ENCODE measurements around the gene MEGF8. TPM values are rescaled to one million over a fixed set of nuclear protein-coding genes. Genes with fewer than 3 reads are reported as not detected.
"Not testable (repeated sequence)": the region's sequence is repeated elsewhere in the genome, so short reads cannot be mapped to it uniquely, and the experiment has no call there.

MEGF8 gene
- total RNA-seq, 1 donor from 2014 or later, result 75.7 TPM

GRCh38 chr19:42330241-42330711, 4.8 kb downstream of the MEGF8 start:
- DNase-seq (ENCODE audit: extremely low spot score, unreplicated experiment), result no peak
- Mint-ChIP-seq H3K27ac (ENCODE audit: unreplicated experiment) (no peak overlapping the region), H3K9me3 (ENCODE audit: unreplicated experiment) (no peaks in the 10 kb centered on the region), H3K4me1 (ENCODE audit: unreplicated experiment) (peaks cover 29% of the 10 kb centered on the region), H3K4me3 (ENCODE audit: unreplicated experiment) (no peak overlapping the region), H3K36me3 (ENCODE audit: unreplicated experiment) (no peaks in the 10 kb centered on the region), H3K27me3 (ENCODE audit: unreplicated experiment) (no peaks in the 10 kb centered on the region)
- TF ChIP-seq CTCF (IDR thresholded peaks at IDR 0.05), result no peak

DNA sequence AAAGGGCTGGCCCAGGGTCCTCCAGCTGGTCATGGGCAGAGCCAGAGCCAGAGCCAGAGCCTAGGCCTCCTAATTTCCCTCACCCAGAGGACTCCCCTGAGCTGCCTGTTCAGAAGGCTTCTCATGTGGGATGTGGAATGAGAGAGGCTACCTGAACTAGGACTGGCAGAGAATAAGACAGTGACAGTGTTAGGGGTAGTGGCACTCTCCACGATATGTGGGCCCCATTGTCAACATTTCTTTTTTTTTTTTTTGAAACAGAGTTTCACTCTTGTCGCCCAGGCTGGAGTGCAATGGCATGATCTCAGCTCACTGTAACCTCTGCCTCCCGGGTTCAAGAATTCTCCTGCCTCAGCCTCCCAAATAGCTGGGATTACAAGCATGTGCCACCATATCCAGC, 5.9 kb downstream of the MEGF8 start:
- H3K27me3 Mint-ChIP-seq (ENCODE audit: unreplicated experiment); H3K9me3 Mint-ChIP-seq (ENCODE audit: unreplicated experiment); H3K4me3 Mint-ChIP-seq (ENCODE audit: unreplicated experiment); H3K27ac Mint-ChIP-seq (ENCODE audit: unreplicated experiment); H3K36me3 Mint-ChIP-seq (ENCODE audit: unreplicated experiment); DNase-seq (ENCODE audit: extremely low spot score, unreplicated experiment): not testable (repeated sequence)
- H3K4me1 Mint-ChIP-seq (ENCODE audit: unreplicated experiment), result peaks cover 27% of the 10 kb centered on the region

DNA sequence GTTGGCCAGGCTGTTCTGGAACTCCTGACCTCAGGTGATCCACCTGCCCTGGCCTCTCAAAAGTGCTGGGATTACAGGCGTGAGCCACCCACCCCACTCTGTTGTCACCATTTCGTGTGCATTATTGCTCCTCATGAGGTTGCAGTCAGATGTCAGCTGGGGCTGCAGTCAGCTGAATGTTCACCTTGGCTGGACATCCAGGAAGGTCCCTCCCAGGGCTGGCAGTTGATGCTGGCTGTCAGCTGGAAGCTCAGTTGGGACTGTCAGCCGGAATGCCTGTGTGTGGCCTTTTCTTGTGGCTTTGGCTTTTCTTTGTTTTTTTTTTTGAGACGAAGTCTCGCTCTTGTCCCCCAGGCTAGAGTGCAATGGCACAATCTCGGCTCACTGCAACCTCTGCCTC, 6.6 kb downstream of the MEGF8 start:
- Mint-ChIP-seq H3K36me3 (ENCODE audit: unreplicated experiment) (no peaks in the 10 kb centered on the region), H3K4me1 (ENCODE audit: unreplicated experiment) (peaks cover 20% of the 10 kb centered on the region), H3K9me3 (ENCODE audit: unreplicated experiment) (no peaks in the 10 kb centered on the region), H3K4me3 (ENCODE audit: unreplicated experiment) (no peak overlapping the region), H3K27ac (ENCODE audit: unreplicated experiment) (no peak overlapping the region), H3K27me3 (ENCODE audit: unreplicated experiment) (no peaks in the 10 kb centered on the region)
- no peak for DNase-seq (ENCODE audit: extremely low spot score, unreplicated experiment)
- no peak for TF ChIP-seq CTCF (IDR thresholded peaks at IDR 0.05)

GRCh38 chr19:42333018-42333417, 7.6 kb downstream of the MEGF8 start:
- H3K9me3 Mint-ChIP-seq (ENCODE audit: unreplicated experiment), result no peaks in the 10 kb centered on the region
- H3K4me1 Mint-ChIP-seq (ENCODE audit: unreplicated experiment), result peaks cover 13% of the 10 kb centered on the region
- H3K27me3 Mint-ChIP-seq (ENCODE audit: unreplicated experiment), result no peaks in the 10 kb centered on the region
- no peak overlapping the region for H3K4me3 Mint-ChIP-seq (ENCODE audit: unreplicated experiment)
- no peak for TF ChIP-seq CTCF (IDR thresholded peaks at IDR 0.05)
- peaks cover 4% of the 10 kb centered on the region for H3K36me3 Mint-ChIP-seq (ENCODE audit: unreplicated experiment)
- DNase-seq (ENCODE audit: extremely low spot score, unreplicated experiment), result no peak
- no peak overlapping the region for H3K27ac Mint-ChIP-seq (ENCODE audit: unreplicated experiment)

DNA sequence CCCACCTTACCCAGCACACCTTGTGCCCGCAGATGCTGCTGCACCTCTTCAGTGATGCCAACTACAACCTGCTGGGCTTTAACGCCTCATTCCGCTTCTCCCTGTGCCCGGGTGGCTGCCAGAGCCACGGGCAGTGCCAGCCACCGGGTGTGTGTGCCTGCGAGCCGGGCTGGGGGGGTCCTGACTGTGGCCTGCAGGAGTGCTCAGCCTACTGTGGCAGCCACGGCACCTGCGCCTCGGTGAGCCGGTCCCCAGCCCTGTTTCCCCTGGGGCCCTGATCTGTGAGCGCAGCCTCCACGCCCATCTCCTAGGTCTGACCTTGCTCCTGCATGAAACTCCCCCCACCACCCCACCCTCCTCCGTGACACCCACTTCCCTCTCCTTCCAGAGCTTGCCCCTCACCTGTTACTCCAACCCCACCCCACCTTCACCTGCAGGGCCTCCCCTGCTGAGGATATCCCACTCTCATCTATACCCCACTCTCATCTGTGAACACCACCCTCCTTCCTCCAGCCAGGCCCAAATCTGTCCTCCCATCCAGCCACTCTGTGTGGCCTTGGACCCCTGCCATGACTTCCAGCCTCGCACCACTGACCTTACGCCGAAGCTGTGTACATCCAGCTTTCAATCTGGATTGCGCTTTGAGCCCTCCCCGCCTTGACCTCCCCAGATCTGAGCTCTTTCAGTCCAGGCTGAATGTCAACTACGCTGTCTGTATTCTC, 8.7 kb downstream of the MEGF8 start:
- Mint-ChIP-seq H3K27ac (ENCODE audit: unreplicated experiment) (no peak overlapping the region), H3K36me3 (ENCODE audit: unreplicated experiment) (peaks cover 6% of the 10 kb centered on the region), H3K4me3 (ENCODE audit: unreplicated experiment) (no peak overlapping the region), H3K27me3 (ENCODE audit: unreplicated experiment) (no peaks in the 10 kb centered on the region), H3K9me3 (ENCODE audit: unreplicated experiment) (no peaks in the 10 kb centered on the region), H3K4me1 (ENCODE audit: unreplicated experiment) (peaks cover 8% of the 10 kb centered on the region)
- no peak for DNase-seq (ENCODE audit: extremely low spot score, unreplicated experiment)
- no peak for TF ChIP-seq CTCF (IDR thresholded peaks at IDR 0.05)
